IPS-18a (cell line): ENCODE results near the gene PARVG.

Source experiments
- H3K27ac ChIP-seq: one replicate; pipeline ENCODE4 v1.5.1; 2013; ENCODE audit warnings: low read length
- H3K27me3 ChIP-seq: one replicate; pipeline ENCODE4 v1.6.1; 2013; ENCODE audit warnings: mild to moderate bottlenecking, low read length; ENCODE audit not compliant: control insufficient read depth, insufficient read depth
- H3K36me3 ChIP-seq: one replicate; pipeline ENCODE4 v1.6.1; 2013; ENCODE audit warnings: low read depth, low read length; ENCODE audit not compliant: control insufficient read depth
- H3K4me1 ChIP-seq: one replicate; pipeline ENCODE4 v1.6.1; 2013; ENCODE audit warnings: low read depth, low read length; ENCODE audit not compliant: control insufficient read depth
- H3K4me3 ChIP-seq: one replicate; pipeline ENCODE4 v1.5.1; 2013; ENCODE audit warnings: low read length
- H3K9ac ChIP-seq: one replicate; pipeline ENCODE4 v1.6.1; 2013; ENCODE audit warnings: mild to moderate bottlenecking, low read length, moderate library complexity
- H3K9me3 ChIP-seq: one replicate; pipeline ENCODE4 v1.6.1; 2013; ENCODE audit warnings: low read depth, low read length; ENCODE audit not compliant: control insufficient read depth

Gene PARVG

GRCh38 chr22:44191036-44191454, 10.3 kb downstream of the PARVG start:
- no peaks in the 10 kb centered on the region for H3K27me3 ChIP-seq
- no peak overlapping the region for H3K4me3 ChIP-seq
- no peaks in the 10 kb centered on the region for H3K9me3 ChIP-seq
- no peaks in the 10 kb centered on the region for H3K36me3 ChIP-seq
- H3K27ac ChIP-seq: no peak overlapping the region
- no peaks in the 10 kb centered on the region for H3K4me1 ChIP-seq
- H3K9ac ChIP-seq: no peak overlapping the region

DNA sequence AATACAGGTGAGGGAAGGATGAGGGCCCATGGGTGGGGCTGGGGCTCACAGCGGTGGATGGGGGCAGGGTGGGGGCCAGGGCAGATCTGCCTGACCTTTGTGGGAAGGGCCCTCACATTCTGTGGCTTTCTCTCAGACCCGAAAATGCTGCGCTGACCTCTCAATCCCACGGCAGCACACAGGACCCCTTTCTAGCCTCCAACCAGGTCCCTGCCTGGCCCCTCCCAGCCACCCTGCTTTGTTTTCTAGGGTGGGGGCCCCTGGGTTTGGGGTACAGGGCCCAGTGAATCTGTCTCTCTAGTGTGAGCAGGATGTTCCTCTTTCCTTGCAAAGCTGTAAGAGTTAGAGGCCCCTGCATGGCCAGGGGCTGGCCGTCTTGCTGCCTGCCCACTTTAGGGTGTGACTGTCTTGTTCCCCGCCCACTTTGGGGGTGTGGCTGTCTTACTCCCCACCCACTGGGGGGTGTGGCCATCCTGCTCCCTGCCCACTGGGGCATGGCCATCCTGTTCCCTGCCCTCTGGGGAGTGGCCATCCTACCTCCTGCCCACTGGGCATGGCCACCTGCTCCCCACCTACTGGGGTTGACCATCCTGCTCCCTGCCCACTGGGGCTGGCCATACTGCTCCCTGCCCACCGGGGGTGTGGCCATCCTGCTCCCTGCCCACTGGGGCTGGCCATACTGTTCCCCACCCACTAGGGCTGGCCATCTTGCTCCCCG, 11.5 kb downstream of the PARVG start:
- Histone ChIP-seq H3K27ac (no peak overlapping the region), H3K4me3 (no peak overlapping the region), H3K9ac (no peak overlapping the region), H3K4me1 (no peaks in the 10 kb centered on the region), H3K9me3 (no peaks in the 10 kb centered on the region), H3K36me3 (no peaks in the 10 kb centered on the region), H3K27me3 (no peaks in the 10 kb centered on the region)

DNA sequence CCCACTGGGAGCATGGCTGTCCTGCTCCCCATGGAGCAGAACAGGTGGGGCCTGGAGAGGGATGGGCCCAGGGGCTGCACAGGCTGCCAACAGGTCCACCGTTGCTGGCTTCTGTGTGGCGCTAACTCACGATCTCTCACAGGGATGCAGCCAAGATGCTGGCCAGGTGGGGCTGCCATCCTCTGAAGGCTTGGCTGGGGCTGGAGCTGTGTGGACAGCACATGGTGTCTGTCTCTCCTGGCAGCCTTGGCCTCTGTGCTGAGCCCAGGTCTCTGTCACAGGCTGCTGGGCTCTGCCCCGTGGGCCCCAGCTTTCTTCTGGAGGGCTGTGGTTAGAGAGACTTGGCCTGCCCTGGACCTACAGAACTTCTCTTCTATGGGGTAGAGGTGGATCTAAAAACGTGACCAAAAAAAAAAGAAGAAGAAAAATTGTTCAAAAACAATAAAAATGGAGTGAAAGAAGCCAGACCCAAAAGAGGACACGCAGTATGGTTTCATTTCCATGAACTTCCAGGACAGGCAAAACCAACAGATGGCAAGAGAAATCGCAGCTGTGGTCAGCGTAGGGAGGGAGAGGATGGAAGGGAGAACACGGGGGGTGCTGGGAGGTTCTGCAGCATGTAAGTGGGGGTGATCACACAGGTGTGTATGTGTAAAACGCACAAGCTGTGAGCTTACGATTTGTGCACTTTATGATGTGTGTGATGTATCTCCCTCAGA, 12.2 kb downstream of the PARVG start:
- H3K9me3 ChIP-seq: no peaks in the 10 kb centered on the region
- no peaks in the 10 kb centered on the region for H3K4me1 ChIP-seq
- H3K9ac ChIP-seq: no peak overlapping the region
- H3K27ac ChIP-seq: no peak overlapping the region
- no peaks in the 10 kb centered on the region for H3K27me3 ChIP-seq
- H3K4me3 ChIP-seq: no peak overlapping the region
- H3K36me3 ChIP-seq: no peaks in the 10 kb centered on the region

DNA sequence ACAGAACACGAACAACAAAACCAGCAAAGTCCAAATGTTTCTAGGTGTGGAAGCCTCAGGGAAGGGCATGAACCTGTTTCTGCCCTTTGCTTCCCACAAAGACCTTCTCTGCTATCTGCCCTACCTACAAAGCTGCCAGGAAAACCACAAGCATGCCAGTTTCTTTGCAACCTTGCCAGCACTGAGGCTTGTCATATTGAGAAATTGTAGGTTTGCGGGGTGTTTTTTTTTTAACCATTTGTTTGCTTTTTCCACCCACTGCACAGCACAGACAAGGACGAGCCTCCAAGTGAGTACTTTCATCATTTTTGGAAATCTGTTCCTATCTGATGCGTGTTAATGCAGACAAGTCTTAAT, 12.8 kb downstream of the PARVG start:
- H3K9ac ChIP-seq: no peak overlapping the region
- H3K27ac ChIP-seq: no peak overlapping the region
- H3K4me3 ChIP-seq: no peak overlapping the region
- no peaks in the 10 kb centered on the region for H3K9me3 ChIP-seq
- no peaks in the 10 kb centered on the region for H3K4me1 ChIP-seq
- no peaks in the 10 kb centered on the region for H3K36me3 ChIP-seq
- no peaks in the 10 kb centered on the region for H3K27me3 ChIP-seq

DNA sequence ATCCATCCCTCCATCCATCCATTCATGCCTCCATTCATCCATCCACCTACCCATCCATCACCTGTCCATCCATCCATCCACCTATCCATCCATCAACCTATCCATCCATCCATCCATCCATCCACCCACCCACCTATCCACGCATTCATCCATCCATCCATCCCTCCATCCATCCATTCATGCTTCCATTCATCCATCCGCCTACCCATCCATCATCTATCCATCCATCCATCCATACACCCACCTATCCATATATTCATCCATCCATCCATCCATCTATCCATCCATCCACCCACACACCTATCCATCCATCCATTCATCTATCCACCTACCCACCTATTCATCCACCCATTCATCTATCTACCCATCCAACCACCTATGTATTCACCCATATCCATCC, 13.8 kb downstream of the PARVG start:
- Histone ChIP-seq H3K9ac (no peak overlapping the region), H3K27me3 (no peaks in the 10 kb centered on the region), H3K36me3 (no peaks in the 10 kb centered on the region), H3K4me1 (no peaks in the 10 kb centered on the region), H3K27ac (no peak overlapping the region), H3K4me3 (no peak overlapping the region), H3K9me3 (no peaks in the 10 kb centered on the region)

GRCh38 chr22:44195189-44195871, 14.6 kb downstream of the PARVG start:
- H3K36me3 ChIP-seq: no peaks in the 10 kb centered on the region
- no peak overlapping the region for H3K4me3 ChIP-seq
- H3K9ac ChIP-seq: no peak overlapping the region
- no peak overlapping the region for H3K27ac ChIP-seq
- H3K9me3 ChIP-seq: no peaks in the 10 kb centered on the region
- H3K4me1 ChIP-seq: no peaks in the 10 kb centered on the region
- H3K27me3 ChIP-seq: no peaks in the 10 kb centered on the region

DNA sequence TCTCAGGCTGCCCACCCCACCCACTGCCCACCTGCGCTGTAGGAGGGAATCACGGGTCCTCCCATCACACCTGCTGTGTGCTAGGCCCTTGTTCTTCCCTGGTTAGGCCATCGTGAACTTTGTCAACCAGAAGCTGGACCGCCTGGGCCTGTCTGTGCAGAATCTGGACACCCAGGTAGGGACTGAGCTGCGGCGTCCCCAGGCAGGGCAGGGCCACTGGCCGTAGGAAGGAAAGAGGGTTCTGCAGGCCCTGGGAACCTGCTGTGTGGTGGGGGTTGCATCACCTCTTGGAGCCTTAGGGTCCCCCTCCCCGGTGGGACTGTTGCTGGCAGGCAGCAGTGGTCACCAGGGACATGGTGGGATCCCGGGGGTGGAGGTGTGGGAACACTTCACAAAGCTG, 15.5 kb downstream of the PARVG start:
- no peaks in the 10 kb centered on the region for H3K27me3 ChIP-seq
- no peak overlapping the region for H3K9ac ChIP-seq
- no peak overlapping the region for H3K4me3 ChIP-seq

DNA sequence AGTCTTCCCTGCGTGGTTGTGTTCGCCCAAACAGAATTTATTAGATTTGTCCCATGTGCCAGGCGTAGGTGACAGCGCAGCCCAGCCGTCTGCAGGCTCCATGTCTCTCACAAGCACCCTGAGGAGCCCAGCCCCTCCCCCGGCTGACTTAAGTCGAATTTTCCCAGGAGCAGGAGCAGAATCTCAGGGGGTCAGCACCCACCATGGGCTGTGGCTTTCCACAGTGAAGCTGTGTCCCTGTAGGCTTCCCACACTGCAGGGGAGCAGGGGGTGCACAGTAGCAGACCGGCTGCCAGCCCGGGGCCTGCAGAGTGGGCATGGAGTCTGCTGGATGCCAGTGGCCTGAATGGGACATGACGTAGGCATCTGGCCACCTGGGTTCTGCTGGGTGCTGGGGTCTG, 16.0 kb downstream of the PARVG start:
- Histone ChIP-seq H3K9ac (no peak overlapping the region), H3K27me3 (no peaks in the 10 kb centered on the region), H3K4me3 (no peak overlapping the region), H3K4me1 (no peaks in the 10 kb centered on the region), H3K9me3 (no peaks in the 10 kb centered on the region), H3K27ac (no peak overlapping the region), H3K36me3 (no peaks in the 10 kb centered on the region)

More for the DNA sequence above, 15.5 kb downstream of the PARVG start:
- Histone ChIP-seq H3K36me3 (no peaks in the 10 kb centered on the region), H3K9me3 (no peaks in the 10 kb centered on the region), H3K4me1 (no peaks in the 10 kb centered on the region), H3K27ac (no peak overlapping the region)

GRCh38 chr22:44197271-44197670, 16.5 kb downstream of the PARVG start:
- no peaks in the 10 kb centered on the region for H3K9me3 ChIP-seq
- H3K4me3 ChIP-seq: no peak overlapping the region
- H3K4me1 ChIP-seq: no peaks in the 10 kb centered on the region
- H3K27ac ChIP-seq: no peak overlapping the region
- no peaks in the 10 kb centered on the region for H3K36me3 ChIP-seq
- no peaks in the 10 kb centered on the region for H3K27me3 ChIP-seq
- no peak overlapping the region for H3K9ac ChIP-seq

GRCh38 chr22:44199164-44199563, 18.4 kb downstream of the PARVG start:
- no peaks in the 10 kb centered on the region for H3K4me1 ChIP-seq
- no peak overlapping the region for H3K9ac ChIP-seq
- H3K27me3 ChIP-seq: no peaks in the 10 kb centered on the region

GRCh38 chr22:44199866-44200265, 19.1 kb downstream of the PARVG start:
- H3K36me3 ChIP-seq: no peaks in the 10 kb centered on the region
- H3K9ac ChIP-seq: no peak overlapping the region
- H3K9me3 ChIP-seq: no peaks in the 10 kb centered on the region
- H3K27ac ChIP-seq: no peak overlapping the region
- H3K4me1 ChIP-seq: no peaks in the 10 kb centered on the region
- no peaks in the 10 kb centered on the region for H3K27me3 ChIP-seq
- H3K4me3 ChIP-seq: no peak overlapping the region

More at GRCh38 chr22:44199164-44199563, 18.4 kb downstream of the PARVG start:
- H3K36me3 ChIP-seq: no peaks in the 10 kb centered on the region
- H3K4me3 ChIP-seq: no peak overlapping the region
- no peak overlapping the region for H3K27ac ChIP-seq
- no peaks in the 10 kb centered on the region for H3K9me3 ChIP-seq
